Thyroid gland (tissue), 4 donors: ENCODE results near the gene CFAP300.

Experiments
- CTCF ChIP-seq, 6 experiments: fragments of 200-600 bp in 3 of 6; fragments of 450-650 bp in 3 of 6; sonication (generic) in 3 of 6; IDR thresholded peaks; one replicate each; pipeline ENCODE4 v1.5.1; 2016 to 2019; ENCODE audit warnings: antibody characterized with exemption in 6 of 6, mild to moderate bottlenecking in 2 of 6, inconsistent platforms in 1 of 6, moderate library complexity in 1 of 6
- POLR2A ChIP-seq, 2 donors: fragments of 450-650 bp; IDR thresholded peaks; one replicate each; pipeline ENCODE4 v1.6.1; 2017; ENCODE audit warnings: antibody characterized with exemption in 2 of 2, mild to moderate bottlenecking in 2 of 2, moderate library complexity in 1 of 2

GRCh38 chr11:102118937-102119336 is 71.7 kb downstream of the CFAP300 start:
- no peak for TF ChIP-seq CTCF (IDR thresholded peaks at IDR 0.05)
- no peak for TF ChIP-seq POLR2A (IDR thresholded peaks at IDR 0.05)
